Activated naive CD8-positive, alpha-beta T cell treated with anti-CD3 and anti-CD28 coated beads for 36 hours (primary cell): ENCODE data around the gene ZNF853. TPM values are rescaled to one million over a fixed set of nuclear protein-coding genes. Genes with fewer than 3 reads are reported as not detected.

Experiments
- DNase-seq: peaks from one replicate; pipeline ENCODE4 v3.0.0; 2021
- H3K27ac Mint-ChIP-seq: one replicate; pipeline ENCODE4 v1.8.0; 2022; ENCODE audit warnings: mild to moderate bottlenecking, moderate library complexity, mixed read lengths
- H3K27me3 Mint-ChIP-seq: one replicate; pipeline ENCODE4 v1.8.0; 2022; ENCODE audit warnings: mild to moderate bottlenecking, mixed read lengths
- H3K36me3 Mint-ChIP-seq: one replicate; pipeline ENCODE4 v1.8.0; 2021; ENCODE audit warnings: mild to moderate bottlenecking, mixed read lengths
- H3K4me1 Mint-ChIP-seq: one replicate; pipeline ENCODE4 v1.8.0; 2021; ENCODE audit warnings: mixed read lengths
- H3K4me3 Mint-ChIP-seq: one replicate; pipeline ENCODE4 v1.8.0; 2022; ENCODE audit warnings: mild to moderate bottlenecking, moderate library complexity, mixed read lengths
- H3K9me3 Mint-ChIP-seq: one replicate; pipeline ENCODE4 v1.8.0; 2022; ENCODE audit warnings: mixed read lengths
- total RNA-seq, 2 experiments: library from RNA; stranded (reverse); gene quantifications; one replicate each; pipeline ENCODE4 v1.2.3, GENCODE V29; 2021

ZNF853 gene
- total RNA-seq, 2 experiments from 2014 or later, result 2.2 TPM

- Mint-ChIP-seq H3K4me1 (peaks cover 22% of the 10 kb centered on the region), H3K9me3 (no peaks in the 10 kb centered on the region), H3K27me3 (no peaks in the 10 kb centered on the region), H3K4me3 (peak overlapping the region; percentile 67), H3K27ac (peak overlapping the region; percentile 60), H3K36me3 (peaks cover 41% of the 10 kb centered on the region)
- no peak for DNase-seq
These were observed 26.1 kb upstream of the ZNF853 start for GRCh38 chr7:6589151-6589828.

- Mint-ChIP-seq H3K27me3 (no peaks in the 10 kb centered on the region), H3K9me3 (no peaks in the 10 kb centered on the region), H3K4me3 (peak within 1 kb of the TSS; percentile 98), H3K36me3 (peaks cover 38% of the 10 kb centered on the region), H3K27ac (peak within 1 kb of the TSS; percentile 85), H3K4me1 (peaks cover 23% of the 10 kb centered on the region)
- peak; percentile 91 for DNase-seq
These were observed 25.4 kb upstream of the ZNF853 start, which contains the start of gene INTS15 for GRCh38 chr7:6589829-6590644. Gene INTS15, plus strand, starts transcription at chr7:6590021. Its CDS starts 263 bp downstream, at chr7:6590284.

- Mint-ChIP-seq H3K27me3 (no peaks in the 10 kb centered on the region), H3K36me3 (peaks cover 36% of the 10 kb centered on the region), H3K27ac (peak overlapping the region; percentile 85), H3K4me1 (peaks cover 23% of the 10 kb centered on the region), H3K9me3 (no peaks in the 10 kb centered on the region), H3K4me3 (peak overlapping the region; percentile 98)
- DNase-seq, result no peak
These were observed 24.7 kb upstream of the ZNF853 start for GRCh38 chr7:6590645-6591110.

- Mint-ChIP-seq H3K36me3 (peaks cover 19% of the 10 kb centered on the region), H3K9me3 (no peaks in the 10 kb centered on the region), H3K4me1 (peaks cover 3% of the 10 kb centered on the region), H3K27me3 (no peaks in the 10 kb centered on the region), H3K4me3 (no peak overlapping the region), H3K27ac (no peak overlapping the region)
- DNase-seq, result no peak
These were observed 15.3 kb upstream of the ZNF853 start for GRCh38 chr7:6600093-6600492.

- H3K36me3 Mint-ChIP-seq, result peaks cover 17% of the 10 kb centered on the region
- no peak for DNase-seq
- no peak overlapping the region for H3K27ac Mint-ChIP-seq
- H3K4me3 Mint-ChIP-seq, result no peak overlapping the region
- H3K4me1 Mint-ChIP-seq, result peaks cover 5% of the 10 kb centered on the region
- H3K27me3 Mint-ChIP-seq, result no peaks in the 10 kb centered on the region
- no peaks in the 10 kb centered on the region for H3K9me3 Mint-ChIP-seq
These were observed 11.0 kb upstream of the ZNF853 start for GRCh38 chr7:6604458-6604857.

- DNase-seq, result no peak
- Mint-ChIP-seq H3K36me3 (peaks cover 14% of the 10 kb centered on the region), H3K9me3 (no peaks in the 10 kb centered on the region), H3K27ac (no peak overlapping the region), H3K4me3 (no peak overlapping the region), H3K4me1 (peaks cover 4% of the 10 kb centered on the region), H3K27me3 (no peaks in the 10 kb centered on the region)
These were observed 8.4 kb upstream of the ZNF853 start for GRCh38 chr7:6606866-6607583.

- no peak overlapping the region for H3K27ac Mint-ChIP-seq
- no peak overlapping the region for H3K4me3 Mint-ChIP-seq
- no peaks in the 10 kb centered on the region for H3K9me3 Mint-ChIP-seq
- H3K36me3 Mint-ChIP-seq, result peaks cover 8% of the 10 kb centered on the region
- no peaks in the 10 kb centered on the region for H3K27me3 Mint-ChIP-seq
- no peak for DNase-seq
- H3K4me1 Mint-ChIP-seq, result peaks cover 2% of the 10 kb centered on the region
These were observed 7.8 kb upstream of the ZNF853 start for GRCh38 chr7:6607651-6608051.

- peaks cover 6% of the 10 kb centered on the region for H3K36me3 Mint-ChIP-seq
- DNase-seq, result no peak
- no peaks in the 10 kb centered on the region for H3K9me3 Mint-ChIP-seq
- H3K27me3 Mint-ChIP-seq, result no peaks in the 10 kb centered on the region
- H3K4me1 Mint-ChIP-seq, result peaks cover 2% of the 10 kb centered on the region
- no peak overlapping the region for H3K27ac Mint-ChIP-seq
- no peak overlapping the region for H3K4me3 Mint-ChIP-seq
These were observed 7.3 kb upstream of the ZNF853 start for GRCh38 chr7:6608081-6608480.

GRCh38 chr7:6608794-6609193 is 6.6 kb upstream of the ZNF853 start:
- Mint-ChIP-seq H3K4me3 (no peak overlapping the region), H3K9me3 (no peaks in the 10 kb centered on the region), H3K36me3 (peaks cover 6% of the 10 kb centered on the region), H3K27ac (no peak overlapping the region), H3K27me3 (no peaks in the 10 kb centered on the region), H3K4me1 (peaks cover 2% of the 10 kb centered on the region)
- DNase-seq, result no peak

GRCh38 chr7:6612819-6613218 is 2.6 kb upstream of the ZNF853 start:
- H3K9me3 Mint-ChIP-seq, result no peaks in the 10 kb centered on the region
- no peak overlapping the region for H3K4me3 Mint-ChIP-seq
- no peaks in the 10 kb centered on the region for H3K36me3 Mint-ChIP-seq
- H3K4me1 Mint-ChIP-seq, result peaks cover 5% of the 10 kb centered on the region
- no peak overlapping the region for H3K27ac Mint-ChIP-seq
- DNase-seq, result no peak
- no peaks in the 10 kb centered on the region for H3K27me3 Mint-ChIP-seq

GRCh38 chr7:6613706-6614105 is 1.7 kb upstream of the ZNF853 start:
- Mint-ChIP-seq H3K4me1 (peaks cover 5% of the 10 kb centered on the region), H3K27ac (no peak overlapping the region), H3K4me3 (no peak overlapping the region), H3K27me3 (no peaks in the 10 kb centered on the region), H3K9me3 (no peaks in the 10 kb centered on the region), H3K36me3 (no peaks in the 10 kb centered on the region)
- no peak for DNase-seq

GRCh38 chr7:6615723-6616555 is 529 bp downstream of the ZNF853 start:
- H3K9me3 Mint-ChIP-seq, result no peaks in the 10 kb centered on the region
- no peaks in the 10 kb centered on the region for H3K27me3 Mint-ChIP-seq
- DNase-seq, result peak; percentile 18
- no peaks in the 10 kb centered on the region for H3K36me3 Mint-ChIP-seq
- H3K4me1 Mint-ChIP-seq, result peaks cover 17% of the 10 kb centered on the region
- peak overlapping the region; percentile 54 for H3K4me3 Mint-ChIP-seq
- no peak overlapping the region for H3K27ac Mint-ChIP-seq

GRCh38 chr7:6616854-6617643 is 1.6 kb downstream of the ZNF853 start:
- H3K4me3 Mint-ChIP-seq, result peak overlapping the region; percentile 16
- no peaks in the 10 kb centered on the region for H3K9me3 Mint-ChIP-seq
- peak overlapping the region; percentile 14 for H3K27ac Mint-ChIP-seq
- no peaks in the 10 kb centered on the region for H3K27me3 Mint-ChIP-seq
- DNase-seq, result no peak
- peaks cover 8% of the 10 kb centered on the region for H3K36me3 Mint-ChIP-seq
- H3K4me1 Mint-ChIP-seq, result peaks cover 23% of the 10 kb centered on the region

GRCh38 chr7:6618621-6619020 is 3.2 kb downstream of the ZNF853 start:
- peaks cover 13% of the 10 kb centered on the region for H3K36me3 Mint-ChIP-seq
- H3K9me3 Mint-ChIP-seq, result no peaks in the 10 kb centered on the region
- H3K27me3 Mint-ChIP-seq, result no peaks in the 10 kb centered on the region
- DNase-seq, result no peak
- H3K27ac Mint-ChIP-seq, result no peak overlapping the region
- H3K4me1 Mint-ChIP-seq, result peaks cover 26% of the 10 kb centered on the region
- no peak overlapping the region for H3K4me3 Mint-ChIP-seq
